Measurements from ENCODE around the gene ANKRD65. TPM values are rescaled to one million over a fixed set of nuclear protein-coding genes. Genes with fewer than 3 reads are reported as not detected.
A peak's percentile ranks its signal among the peaks of the same experiment; 100 is the strongest.
"Not testable (repeated sequence)": the region's sequence is repeated elsewhere in the genome, so short reads cannot be mapped to it uniquely, and the experiment has no call there.

The ANKRD65 gene
- total RNA-seq, 1 experiment from 2014 or later: not detected

DNA sequence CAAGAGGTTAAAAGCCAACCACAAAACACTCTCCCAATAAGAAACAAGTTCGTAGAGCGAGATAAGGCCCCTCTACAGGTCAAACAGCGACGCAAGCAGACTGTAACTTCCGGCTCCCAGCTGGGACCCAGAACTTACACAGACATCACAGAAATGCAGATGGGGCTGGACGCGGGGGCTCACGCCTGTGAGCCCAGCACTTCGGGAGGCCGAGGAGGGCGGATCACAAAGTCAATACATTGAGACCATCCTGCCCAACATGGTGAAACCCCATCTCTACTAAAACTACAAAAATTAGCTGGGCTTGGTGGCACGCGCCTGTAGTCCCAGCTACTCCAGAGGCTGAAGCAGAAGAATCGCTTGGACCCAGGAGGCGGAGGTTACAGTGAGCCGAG is 33.0 kb downstream of the ANKRD65 start:
- no peak for DNase-seq (ENCODE audit: low read depth, low spot score)
- in situ Hi-C loops (cut with HindIII; ENCODE audit: low pct_unique_long_range_greater_than_20kb, low sequenced_read_pairs): no loop called here

DNA sequence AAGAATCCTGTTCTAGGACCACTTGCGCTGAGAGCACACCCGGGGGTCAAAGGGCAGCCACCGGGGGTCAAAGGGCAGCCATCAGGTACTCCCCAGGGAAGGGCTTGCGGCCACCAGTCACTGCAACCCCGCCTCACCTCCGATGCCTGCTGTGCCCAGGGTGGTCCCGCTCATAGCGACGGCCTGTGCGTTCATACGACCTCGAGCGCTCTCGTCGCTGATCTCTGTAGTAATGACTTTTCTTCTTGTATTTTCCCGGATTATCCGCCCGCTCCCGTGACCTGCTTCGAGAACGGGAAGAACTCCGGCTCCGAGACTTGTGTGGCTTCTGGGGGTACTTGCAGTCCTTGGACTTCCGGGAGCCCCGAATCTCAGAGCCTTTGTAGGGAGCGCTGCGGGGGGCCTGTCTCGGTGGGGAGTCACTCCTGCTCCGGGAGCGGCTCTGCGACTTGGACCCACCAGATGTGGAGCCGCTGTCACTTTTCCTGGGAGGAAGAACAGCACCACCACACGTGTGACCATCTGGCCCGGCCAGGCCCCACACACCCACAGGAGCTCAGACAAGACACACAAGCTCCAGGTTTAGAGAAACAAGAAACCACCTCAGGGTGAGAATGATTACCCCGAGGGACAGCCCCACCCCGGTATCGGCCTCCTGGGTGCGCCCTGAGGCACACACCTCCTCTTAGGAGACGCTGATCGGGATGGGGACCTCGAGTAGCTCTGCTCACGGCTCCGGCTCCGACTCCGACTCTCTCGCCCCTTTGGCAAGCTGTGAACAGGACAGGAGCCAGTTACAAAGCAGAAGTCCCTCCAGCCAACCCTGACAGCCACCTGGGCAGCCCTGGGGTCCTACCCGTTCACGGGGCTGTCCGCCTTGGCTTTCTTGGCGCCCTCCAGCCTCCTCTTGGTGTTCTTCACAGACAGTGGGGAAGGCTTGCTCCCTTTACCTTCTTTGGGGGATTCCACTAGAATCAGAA is 33.7 kb downstream of the ANKRD65 start:
- in situ Hi-C loops (cut with HindIII; ENCODE audit: low pct_unique_long_range_greater_than_20kb, low sequenced_read_pairs): no loop called here
- no peak for DNase-seq (ENCODE audit: low read depth, low spot score)

DNA sequence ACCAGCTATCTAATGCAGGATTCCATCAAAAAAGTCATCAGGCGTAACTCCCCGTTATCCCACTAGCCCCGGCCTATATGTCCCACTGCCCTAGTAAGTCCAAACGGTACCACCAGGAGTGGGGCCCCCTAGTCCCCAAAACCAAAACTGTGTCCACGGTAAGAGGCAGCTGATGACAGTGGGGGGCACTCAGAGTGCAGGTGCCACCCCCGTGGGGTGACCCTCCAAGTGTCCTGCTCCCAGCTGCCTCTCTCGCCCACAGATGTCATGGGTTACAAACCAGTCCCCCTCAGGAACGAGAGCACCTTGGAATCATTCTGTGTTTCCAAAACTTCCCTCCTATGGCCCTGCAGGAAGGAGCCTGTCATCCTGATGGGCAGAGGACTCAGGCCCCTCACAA is 35.1 kb downstream of the ANKRD65 start:
- in situ Hi-C loops (cut with HindIII; ENCODE audit: low pct_unique_long_range_greater_than_20kb, low sequenced_read_pairs): no loop called here
- DNase-seq (ENCODE audit: low read depth, low spot score): no peak

DNA sequence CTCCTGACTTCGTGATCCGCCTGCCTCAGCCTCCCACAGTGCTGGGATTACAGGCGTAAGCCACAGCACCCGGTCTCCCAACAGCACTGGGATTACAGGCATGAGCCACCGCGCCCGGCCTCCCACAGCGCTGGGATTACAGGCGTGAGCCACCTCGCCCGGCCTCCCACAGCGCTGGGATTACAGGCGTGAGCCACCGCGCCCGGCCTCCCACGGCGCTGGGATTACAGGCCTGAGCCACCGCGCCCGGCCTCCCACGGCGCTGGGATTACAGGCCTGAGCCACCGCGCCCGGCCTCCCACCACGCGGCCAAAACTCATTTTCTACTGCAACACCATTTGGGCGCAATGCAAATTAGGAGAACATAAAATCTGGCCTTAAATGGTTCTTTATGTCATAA is 35.7 kb downstream of the ANKRD65 start:
- in situ Hi-C loops (cut with HindIII; ENCODE audit: low pct_unique_long_range_greater_than_20kb, low sequenced_read_pairs); DNase-seq (ENCODE audit: low read depth, low spot score): not testable (repeated sequence)

DNA sequence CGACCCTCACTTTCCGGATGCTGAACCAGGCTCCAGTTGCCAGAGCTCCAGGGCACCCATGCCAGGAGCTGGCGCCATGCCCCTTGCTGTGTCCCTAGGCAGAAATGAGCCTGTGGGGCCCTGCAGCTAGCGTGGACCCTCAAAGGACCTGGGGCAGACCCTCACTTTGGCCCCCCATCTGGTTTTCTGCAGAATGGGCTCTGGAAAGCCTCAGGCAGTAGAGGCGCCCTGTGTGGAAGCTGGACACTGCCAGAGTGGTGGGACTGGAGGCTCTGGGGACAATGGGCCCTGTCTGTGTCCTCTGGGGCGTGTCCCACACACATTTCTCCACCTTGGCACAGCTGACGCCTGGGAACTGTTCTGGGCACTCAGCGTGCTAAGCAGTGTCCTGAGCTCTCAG is 39.8 kb downstream of the ANKRD65 start:
- in situ Hi-C loops (cut with HindIII; ENCODE audit: low pct_unique_long_range_greater_than_20kb, low sequenced_read_pairs): no loop called here
- no peak for DNase-seq (ENCODE audit: low read depth, low spot score)

DNA sequence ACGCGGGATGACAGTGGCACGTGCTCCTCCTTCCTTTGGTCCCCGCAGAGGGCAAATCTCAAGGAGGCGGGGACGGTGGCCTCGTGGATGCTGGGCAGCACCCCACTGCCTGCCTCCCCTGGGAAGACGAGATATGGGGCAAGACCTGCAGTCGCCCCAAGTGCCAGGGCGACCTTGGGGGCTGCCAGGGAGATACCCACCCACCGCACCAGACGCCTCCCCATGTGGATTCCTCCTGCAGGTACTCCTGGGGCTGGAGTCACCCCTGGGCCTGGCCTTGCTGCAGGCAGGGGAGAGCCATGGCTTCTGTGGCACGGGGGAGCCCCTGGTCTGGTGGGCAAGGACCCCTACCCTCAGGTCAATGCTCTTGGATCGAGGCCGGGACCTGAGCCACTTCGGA is 40.2 kb downstream of the ANKRD65 start:
- in situ Hi-C loops (cut with HindIII; ENCODE audit: low pct_unique_long_range_greater_than_20kb, low sequenced_read_pairs): no loop called here

DNA sequence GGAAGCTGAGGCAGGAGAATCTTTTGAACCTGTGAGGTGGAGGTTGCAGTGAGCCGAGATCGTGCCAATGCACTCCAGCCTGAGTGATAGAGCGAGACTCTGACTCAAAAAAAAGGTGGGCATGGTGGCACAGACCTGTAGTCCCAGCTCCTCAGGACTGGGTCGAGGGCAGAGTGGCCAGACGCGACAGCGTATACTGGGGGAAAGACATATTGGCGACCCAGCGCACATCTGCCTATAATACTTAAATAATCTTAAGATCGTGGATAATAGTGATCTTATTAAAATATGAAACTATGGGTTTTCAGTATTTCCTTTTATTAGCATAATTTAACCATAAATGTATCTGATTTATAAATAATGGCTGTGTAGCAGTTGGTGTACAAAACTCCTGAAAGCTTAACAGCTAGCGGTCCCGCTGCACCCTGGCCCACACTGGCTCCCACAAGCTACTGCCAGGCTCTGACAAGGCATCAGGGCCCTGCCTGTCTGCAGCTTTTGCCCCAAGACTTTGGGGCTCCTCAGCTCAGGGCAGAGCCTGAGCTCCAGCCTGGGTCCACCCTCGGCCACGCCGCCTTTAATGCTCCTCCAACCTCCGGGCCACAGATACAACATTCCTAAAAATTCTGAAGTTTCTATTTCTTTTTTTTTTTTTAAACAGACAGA is 43.4 kb downstream of the ANKRD65 start:
- in situ Hi-C loops (cut with HindIII; ENCODE audit: low pct_unique_long_range_greater_than_20kb, low sequenced_read_pairs): no loop called here
- DNase-seq (ENCODE audit: low read depth, low spot score): no peak

More for the DNA sequence above, 40.2 kb downstream of the ANKRD65 start:
- DNase-seq (ENCODE audit: low read depth, low spot score): no peak

DNA sequence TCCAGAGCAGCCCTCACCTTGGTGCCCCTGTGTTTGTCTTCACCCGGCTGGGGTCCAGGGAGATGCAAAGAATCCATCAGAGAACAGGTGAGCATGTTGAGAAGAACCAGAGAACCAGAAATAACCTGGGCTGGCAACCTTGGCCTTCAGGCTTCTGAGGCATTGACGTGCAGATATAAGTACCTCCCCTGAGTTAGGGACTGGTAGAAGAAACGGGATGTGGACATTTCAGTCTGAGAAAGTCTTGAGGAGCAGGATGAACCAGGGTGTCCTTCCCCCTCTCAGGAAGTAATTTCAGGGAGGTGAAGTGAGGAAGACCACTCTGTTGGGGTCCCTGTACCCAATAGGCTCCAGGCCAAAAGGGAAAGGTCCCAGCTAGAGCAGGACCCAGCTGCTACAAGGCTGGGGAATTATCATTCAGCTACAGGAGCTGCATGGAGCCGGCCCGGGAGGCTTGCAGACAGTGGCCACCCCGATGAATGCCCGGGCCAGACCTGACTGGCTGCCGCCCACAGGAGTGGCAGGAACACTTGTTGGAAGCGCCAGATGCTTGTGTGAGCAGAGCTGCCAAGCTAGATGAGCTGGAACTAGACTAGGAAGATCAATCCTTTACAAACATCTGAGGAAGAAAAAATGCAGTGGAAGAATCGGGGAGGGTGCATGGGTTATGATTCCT is 44.4 kb downstream of the ANKRD65 start:
- in situ Hi-C loops (cut with HindIII; ENCODE audit: low pct_unique_long_range_greater_than_20kb, low sequenced_read_pairs): no loop called here
- no peak for DNase-seq (ENCODE audit: low read depth, low spot score)

DNA sequence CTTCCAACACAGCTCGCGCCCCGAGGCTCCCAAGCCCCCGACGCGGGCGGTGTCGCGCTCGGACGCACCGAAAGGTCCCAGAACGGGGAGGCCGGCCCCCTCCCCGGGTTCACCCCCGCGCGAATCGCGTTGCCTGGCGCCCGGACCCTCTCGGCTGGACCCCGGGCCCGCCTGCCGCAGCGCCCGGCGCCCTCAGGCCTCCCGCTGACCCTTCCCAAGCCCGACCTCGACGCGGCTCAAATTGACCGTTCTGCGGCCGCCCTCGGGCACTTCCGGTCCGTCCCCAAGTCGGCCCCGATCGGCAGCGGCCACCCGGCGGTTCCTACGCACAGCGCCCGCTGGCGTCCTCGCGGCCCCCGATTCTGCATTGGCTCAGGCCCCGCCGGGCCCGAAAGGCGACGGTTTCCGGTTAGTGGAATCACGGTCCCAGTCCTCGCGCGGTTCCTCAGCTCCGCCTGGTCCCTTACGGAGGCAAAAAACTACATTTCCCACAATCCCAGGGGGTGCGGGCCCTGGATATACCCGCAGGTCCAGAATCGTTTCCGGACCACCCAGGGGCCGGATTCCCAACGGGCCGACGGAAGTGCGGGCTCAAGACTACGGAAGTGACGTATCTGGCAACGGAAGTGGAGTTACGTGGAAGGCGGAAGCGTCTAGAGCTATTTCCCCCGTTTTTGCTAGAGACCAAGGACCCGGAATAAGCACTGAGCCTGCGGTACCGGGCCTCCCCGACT is 46.0 kb downstream of the ANKRD65 start, which contains the start of gene AURKAIP1:
Gene AURKAIP1, minus strand, starts transcription at position 279 of the 734 bp plus-strand sequence. CDS start 451 bp downstream, outside the sequence.
- in situ Hi-C loops (cut with HindIII; ENCODE audit: low pct_unique_long_range_greater_than_20kb, low sequenced_read_pairs): no loop called here
- DNase-seq (ENCODE audit: low read depth, low spot score): peak; percentile 99

DNA sequence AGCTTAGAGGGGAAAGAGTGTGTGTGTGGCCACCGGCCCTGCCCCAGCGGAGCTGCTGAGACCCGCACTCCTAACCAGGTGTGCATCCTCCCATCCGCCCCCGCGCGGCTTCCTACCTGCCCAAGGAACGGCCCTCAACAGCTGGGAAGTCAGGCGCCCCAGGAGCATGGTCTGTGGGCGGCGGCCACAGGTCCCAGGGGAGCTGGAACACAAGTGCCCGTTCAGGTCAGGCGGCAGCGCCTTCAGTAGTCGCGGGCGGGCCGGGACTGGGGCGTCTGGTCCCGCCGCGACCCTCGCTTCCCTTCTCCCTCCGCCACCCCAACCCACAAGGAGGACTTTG is 46.5 kb downstream of the ANKRD65 start:
- in situ Hi-C loops (cut with HindIII; ENCODE audit: low pct_unique_long_range_greater_than_20kb, low sequenced_read_pairs): no loop called here
- peak; percentile 40 for DNase-seq (ENCODE audit: low read depth, low spot score)

DNA sequence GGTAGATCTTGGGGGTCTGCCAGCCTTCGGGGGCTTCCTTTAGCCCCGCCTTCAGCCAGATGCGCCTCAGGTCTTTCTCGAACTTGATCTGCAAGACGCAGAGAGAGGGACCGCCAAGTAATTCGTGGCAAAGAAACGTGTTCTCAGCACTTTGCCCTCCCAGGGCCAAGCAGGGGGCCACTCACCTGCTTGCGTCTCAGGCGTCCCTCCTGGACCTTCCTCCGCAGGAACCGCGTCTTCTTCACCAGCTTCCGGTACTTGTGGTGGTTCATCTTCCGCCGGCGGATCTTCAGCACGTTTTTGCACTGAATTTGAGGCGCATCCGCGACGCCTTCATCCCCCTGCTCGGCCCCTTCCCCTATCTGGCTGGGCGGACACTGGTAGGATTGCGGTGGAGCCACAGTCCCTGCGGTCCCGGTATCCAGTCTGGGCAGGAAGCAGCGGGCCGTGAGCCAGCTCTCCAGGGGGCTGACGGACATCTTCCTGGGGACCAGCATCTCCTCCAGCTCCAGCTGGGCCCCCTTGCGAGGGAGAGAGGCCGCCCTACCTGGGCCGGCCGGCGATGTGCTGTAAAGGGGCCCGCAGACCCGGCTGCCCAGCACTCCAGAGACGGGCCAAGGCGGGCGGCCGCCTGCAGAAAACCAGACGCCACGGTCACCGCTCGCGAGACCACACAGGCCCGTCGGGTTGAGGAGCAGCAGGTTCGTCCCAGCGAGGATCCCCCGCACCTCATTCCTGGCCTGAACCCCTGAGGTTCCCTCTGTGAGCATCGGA is 47.1 kb downstream of the ANKRD65 start:
- no peak for DNase-seq (ENCODE audit: low read depth, low spot score)

DNA sequence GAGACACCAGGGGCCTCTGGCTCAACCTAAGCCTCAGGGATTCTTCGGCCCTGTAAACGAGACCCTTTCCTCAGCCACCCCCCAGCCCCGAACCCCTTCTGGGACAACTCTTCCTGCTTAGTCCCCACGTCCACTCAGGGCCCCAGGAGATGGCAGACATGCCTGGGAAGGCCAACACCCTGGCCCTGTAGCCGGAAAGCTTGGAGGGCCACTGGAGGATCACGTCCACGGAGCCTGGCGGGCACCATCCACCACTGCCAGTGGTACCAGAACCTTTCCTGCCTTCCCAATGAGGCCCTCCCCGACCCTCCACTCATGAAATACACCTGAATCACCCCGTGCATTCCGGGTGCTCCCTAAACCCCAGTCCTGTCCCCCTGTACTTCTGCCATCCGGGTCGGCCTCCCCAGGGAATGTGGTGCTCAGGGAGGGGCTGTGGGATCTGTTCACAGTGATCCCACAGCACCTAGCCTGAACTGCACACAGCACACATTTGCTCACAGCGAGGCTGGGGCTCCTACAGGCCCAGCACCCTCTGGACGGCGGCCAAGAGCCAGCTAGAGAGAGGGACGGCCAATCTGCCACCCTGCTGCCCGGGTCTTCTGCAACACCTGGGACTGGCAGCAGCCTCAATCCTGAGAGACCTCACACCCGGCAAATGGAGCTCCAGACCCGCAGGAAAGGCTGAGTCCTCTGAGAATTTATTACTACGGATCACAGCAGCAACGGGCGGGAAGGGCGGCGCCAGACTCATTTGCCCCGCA is 47.8 kb downstream of the ANKRD65 start:
- no peak for DNase-seq (ENCODE audit: low read depth, low spot score)
- in situ Hi-C loops (cut with HindIII; ENCODE audit: low pct_unique_long_range_greater_than_20kb, low sequenced_read_pairs): no loop called here

More for the DNA sequence above, 47.1 kb downstream of the ANKRD65 start:
- in situ Hi-C loops (cut with HindIII; ENCODE audit: low pct_unique_long_range_greater_than_20kb, low sequenced_read_pairs): no loop called here

DNA sequence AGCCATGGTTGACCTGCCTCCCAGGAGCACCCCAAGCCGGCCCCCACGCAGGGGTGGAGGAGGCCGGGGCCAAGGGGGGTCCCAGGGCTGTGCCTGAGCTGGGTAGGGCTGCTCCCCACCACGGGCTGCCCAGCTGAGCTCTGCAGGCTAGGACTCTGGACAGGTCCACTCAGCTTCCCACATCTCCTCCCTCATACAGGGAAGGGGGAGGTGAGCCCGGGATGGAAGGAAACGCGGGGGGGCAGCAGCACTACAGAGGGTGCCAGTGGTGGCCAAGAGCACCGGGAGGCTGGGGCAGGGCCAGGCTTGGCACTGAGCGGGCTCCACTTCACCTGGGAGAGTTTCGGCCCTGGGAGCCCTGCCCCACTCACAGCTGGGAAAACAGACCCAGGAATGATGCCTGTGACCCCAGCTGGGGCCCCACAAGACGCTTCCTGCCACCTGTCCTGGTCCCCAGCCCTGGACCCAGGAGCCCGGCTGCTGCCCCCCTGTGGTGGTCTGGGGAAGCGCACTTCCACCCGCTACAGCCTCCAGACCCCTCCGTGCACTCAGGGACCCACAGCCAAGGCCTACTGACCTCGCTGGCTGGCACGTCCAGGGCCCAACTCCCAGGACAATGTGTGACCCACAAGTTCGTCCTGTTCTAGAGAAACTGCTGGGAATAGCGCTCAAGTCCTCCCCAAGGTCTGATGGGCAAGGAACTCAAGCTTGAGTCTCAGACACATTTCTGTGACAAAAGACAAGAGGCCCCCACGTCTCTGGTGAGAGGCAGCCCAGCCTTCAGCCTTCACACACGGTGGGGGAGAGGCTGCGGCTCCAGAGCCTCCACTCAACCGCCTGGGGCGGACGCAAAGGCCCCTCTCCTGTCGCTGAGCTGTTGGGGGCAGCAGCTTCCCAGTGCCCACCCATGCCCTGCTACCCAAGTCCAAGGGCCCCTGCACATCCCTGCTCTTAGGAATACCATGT is 49.0 kb downstream of the ANKRD65 start:
- DNase-seq (ENCODE audit: low read depth, low spot score): peak; percentile 44
- in situ Hi-C loops (cut with HindIII; ENCODE audit: low pct_unique_long_range_greater_than_20kb, low sequenced_read_pairs): no loop called here

DNA sequence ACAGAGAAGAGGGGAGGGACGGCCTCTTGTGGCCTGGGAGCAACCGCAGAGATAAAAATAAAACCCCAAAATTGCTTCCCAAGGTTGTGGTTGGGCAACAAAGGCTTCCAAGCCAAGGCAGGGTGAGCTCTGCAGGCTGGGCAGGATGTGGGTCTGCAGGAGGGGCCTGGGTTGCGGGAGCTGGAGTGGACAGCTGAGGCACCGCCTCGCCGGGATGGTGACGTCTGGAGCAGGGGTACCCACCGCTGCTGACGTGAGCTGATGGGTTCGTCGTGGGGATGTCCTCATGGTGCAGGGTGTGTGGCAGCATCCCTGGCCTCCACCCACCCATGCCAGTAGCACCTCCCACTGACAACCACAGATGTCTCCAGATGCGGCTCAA is 49.7 kb downstream of the ANKRD65 start:
- in situ Hi-C loops (cut with HindIII; ENCODE audit: low pct_unique_long_range_greater_than_20kb, low sequenced_read_pairs): no loop called here
- DNase-seq (ENCODE audit: low read depth, low spot score): no peak

DNA sequence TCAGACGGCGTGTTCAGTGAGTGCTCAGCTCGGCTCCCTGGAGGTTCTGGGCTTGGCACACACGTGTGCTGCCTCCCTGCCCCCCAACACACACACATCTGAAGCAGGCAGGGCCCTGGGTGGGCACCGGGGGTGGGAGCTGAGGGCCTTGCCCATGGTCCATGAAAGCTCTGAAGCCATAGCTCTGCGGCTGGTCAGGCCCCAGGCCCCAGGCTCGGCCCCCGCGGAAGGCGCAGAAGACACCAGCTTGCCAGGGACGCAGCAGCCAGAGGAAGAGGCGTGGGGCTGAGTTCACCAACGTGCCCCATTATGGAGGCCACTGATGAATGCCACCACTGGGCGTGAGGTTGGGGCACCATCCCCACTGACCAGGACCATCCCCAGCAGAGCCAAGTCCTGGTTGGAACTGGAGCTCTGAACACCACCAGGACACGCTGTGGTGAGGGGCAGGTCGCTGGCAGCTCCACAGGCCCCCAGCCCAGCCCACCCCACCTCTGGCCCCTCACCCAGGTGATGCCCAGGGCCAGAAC is 50.2 kb downstream of the ANKRD65 start:
- DNase-seq (ENCODE audit: low read depth, low spot score): no peak
- in situ Hi-C loops (cut with HindIII; ENCODE audit: low pct_unique_long_range_greater_than_20kb, low sequenced_read_pairs): no loop called here
